22Rv1 (cell line): Measurements from ENCODE around the gene KIRREL3.

Experiments
- H3K27ac ChIP-seq: fragments of 450-650 bp; 2 replicates; pipeline ENCODE4 v1.5.1; 2017
- CTCF ChIP-seq: fragments of 450-650 bp; IDR thresholded peaks from 2 replicates; pipeline ENCODE4 v1.5.1; 2017; ENCODE audit warnings: mild to moderate bottlenecking
- ZFX ChIP-seq: fragments of 450-650 bp; IDR thresholded peaks from 2 replicates; pipeline ENCODE4 v1.6.1; 2017; ENCODE audit warnings: antibody characterized with exemption, borderline replicate concordance

Gene KIRREL3

GRCh38 chr11:126627421-126627820, 373.1 kb downstream of the KIRREL3 start:
- no peak for TF ChIP-seq CTCF
- no peak for TF ChIP-seq ZFX

GRCh38 chr11:126624506-126624905, 376.1 kb downstream of the KIRREL3 start:
- TF ChIP-seq ZFX, result no peak
- TF ChIP-seq CTCF, result no peak
- H3K27ac ChIP-seq, result no peak overlapping the region

More at GRCh38 chr11:126627421-126627820, 373.1 kb downstream of the KIRREL3 start:
- H3K27ac ChIP-seq, result no peak overlapping the region

GRCh38 chr11:126619516-126619915, 381.1 kb downstream of the KIRREL3 start:
- TF ChIP-seq CTCF, result no peak
- TF ChIP-seq ZFX, result no peak
- H3K27ac ChIP-seq, result no peak overlapping the region

- no peak overlapping the region for H3K27ac ChIP-seq
- TF ChIP-seq CTCF (no peak), ZFX (no peak)
These were observed 384.7 kb downstream of the KIRREL3 start for GRCh38 chr11:126615845-126616244.

- H3K27ac ChIP-seq, result no peak overlapping the region
- TF ChIP-seq ZFX (no peak), CTCF (no peak)
These were observed 387.3 kb downstream of the KIRREL3 start for GRCh38 chr11:126613272-126613671.

- TF ChIP-seq CTCF, result no peak
- TF ChIP-seq ZFX, result no peak
- H3K27ac ChIP-seq, result no peak overlapping the region
These were observed 387.9 kb downstream of the KIRREL3 start for GRCh38 chr11:126612671-126613070.

- TF ChIP-seq CTCF, result no peak
- no peak for TF ChIP-seq ZFX
- no peak overlapping the region for H3K27ac ChIP-seq
These were observed 389.1 kb downstream of the KIRREL3 start for GRCh38 chr11:126611438-126611837.
